M059J (cell line): ENCODE measurements around the gene MESP2. TPM values are rescaled to one million over a fixed set of nuclear protein-coding genes. Genes with fewer than 3 reads are reported as not detected.
A peak's percentile ranks its signal among the peaks of the same experiment; 100 is the strongest.
"Not testable (repeated sequence)": the region's sequence is repeated elsewhere in the genome, so short reads cannot be mapped to it uniquely, and the experiment has no call there.

ENCODE experiments used
- DNase-seq: peaks from one replicate; pipeline ENCODE4 v3.0.0-alpha.2; 2012; ENCODE audit warnings: low read depth
- total RNA-seq: library from RNA; depleted of rRNA; stranded (reverse); fragments of >200 nt; shearing (Covaris generic); gene quantifications from 2 replicates; pipeline ENCODE4 v1.2.3, GENCODE V29; 2014

The MESP2 gene
- total RNA-seq, 1 experiment from 2014 or later = 0.62 TPM

- no peak for DNase-seq
Observed at GRCh38 chr15:89780601-89781000, 4.5 kb downstream of the MESP2 start.

GRCh38 chr15:89781055-89781454 is 4.9 kb downstream of the MESP2 start:
- DNase-seq = peak; percentile 69

- DNase-seq = peak; percentile 92
Observed at GRCh38 chr15:89781891-89782618, 5.9 kb downstream of the MESP2 start.

GRCh38 chr15:89782619-89782950 is 6.5 kb downstream of the MESP2 start:
- not testable (repeated sequence) for DNase-seq

- DNase-seq = no peak
Observed at GRCh38 chr15:89783111-89783860, 7.2 kb downstream of the MESP2 start.

GRCh38 chr15:89783861-89784685 is 7.9 kb downstream of the MESP2 start:
- DNase-seq = no peak

GRCh38 chr15:89784686-89784960 is 8.5 kb downstream of the MESP2 start:
- no peak for DNase-seq

GRCh38 chr15:89785064-89785773 is 9.1 kb downstream of the MESP2 start:
- DNase-seq = no peak

- no peak for DNase-seq
Observed at GRCh38 chr15:89785774-89786140, 9.6 kb downstream of the MESP2 start.

- no peak for DNase-seq
Observed at GRCh38 chr15:89787944-89788343, 11.8 kb downstream of the MESP2 start.

- not testable (repeated sequence) for DNase-seq
Observed at GRCh38 chr15:89788585-89788984, 12.5 kb downstream of the MESP2 start.

GRCh38 chr15:89790206-89790605 is 14.1 kb downstream of the MESP2 start:
- no peak for DNase-seq

GRCh38 chr15:89790661-89791060 is 14.5 kb downstream of the MESP2 start:
- no peak for DNase-seq

- DNase-seq = no peak
Observed at GRCh38 chr15:89792106-89792805, 16.1 kb downstream of the MESP2 start.

- DNase-seq = peak; percentile 64
Observed at GRCh38 chr15:89794627-89795241, 18.6 kb downstream of the MESP2 start.

- DNase-seq = no peak
Observed at GRCh38 chr15:89795996-89796395, 19.9 kb downstream of the MESP2 start.

GRCh38 chr15:89797678-89798201 is 21.6 kb downstream of the MESP2 start:
- no peak for DNase-seq

- no peak for DNase-seq
Observed at GRCh38 chr15:89799011-89799911, 23.1 kb downstream of the MESP2 start.

- no peak for DNase-seq
Observed at GRCh38 chr15:89799918-89800498, 23.9 kb downstream of the MESP2 start.
